ENCODE results near the gene ST6GAL1. TPM values are rescaled to one million over a fixed set of nuclear protein-coding genes. Genes with fewer than 3 reads are reported as not detected.
"Not testable (repeated sequence)": the region's sequence is repeated elsewhere in the genome, so short reads cannot be mapped to it uniquely, and the experiment has no call there.

Gene ST6GAL1
- total and polyA plus RNA-seq, 4 donors, result 28.9 to 44.6 (median 34.6) TPM

DNA sequence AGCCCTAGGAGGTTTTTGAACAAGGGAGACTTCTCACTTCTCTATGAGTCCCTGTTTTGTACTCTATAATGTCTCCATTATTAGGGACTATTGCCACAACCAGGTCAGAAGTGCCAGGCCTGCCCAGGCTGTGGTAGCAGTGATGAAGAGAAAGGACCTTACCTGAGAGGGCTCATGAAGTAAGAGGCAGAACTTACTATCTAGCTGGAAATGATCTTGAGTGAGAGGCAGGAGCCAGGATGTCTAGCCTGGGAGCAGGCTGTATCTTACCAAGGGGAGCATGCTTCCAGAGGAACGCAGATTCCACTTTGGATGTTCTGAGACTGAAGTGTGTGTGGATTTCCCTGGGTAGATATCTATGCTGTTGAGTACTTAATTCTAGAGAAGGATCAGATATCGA lies 115.7 kb downstream of the ST6GAL1 start:
- H3K36me3 ChIP-seq (ENCODE audit: control insufficient read depth, insufficient read depth, low read length), result peaks cover 5% of the 10 kb centered on the region
- H3K4me3 ChIP-seq (ENCODE audit: low read depth, low read length), result no peak overlapping the region
- no peak for DNase-seq (ENCODE audit: low read depth in 4 of 6, low spot score in 6 of 6)
- no peak overlapping the region for H3K27ac ChIP-seq (ENCODE audit: low read depth, low read length)
- no peaks in the 10 kb centered on the region for H3K9me3 ChIP-seq (ENCODE audit: control insufficient read depth, insufficient read depth, low read length)
- no peaks in the 10 kb centered on the region for H3K27me3 ChIP-seq (ENCODE audit: control insufficient read depth, insufficient read depth, low read length)
- WGBS (ENCODE audit: insufficient coverage), result 100% methylated on average over 1 of the region's 2 CpGs
- H3K4me1 ChIP-seq (ENCODE audit: control insufficient read depth, insufficient read depth, low read length), result no peaks in the 10 kb centered on the region

DNA sequence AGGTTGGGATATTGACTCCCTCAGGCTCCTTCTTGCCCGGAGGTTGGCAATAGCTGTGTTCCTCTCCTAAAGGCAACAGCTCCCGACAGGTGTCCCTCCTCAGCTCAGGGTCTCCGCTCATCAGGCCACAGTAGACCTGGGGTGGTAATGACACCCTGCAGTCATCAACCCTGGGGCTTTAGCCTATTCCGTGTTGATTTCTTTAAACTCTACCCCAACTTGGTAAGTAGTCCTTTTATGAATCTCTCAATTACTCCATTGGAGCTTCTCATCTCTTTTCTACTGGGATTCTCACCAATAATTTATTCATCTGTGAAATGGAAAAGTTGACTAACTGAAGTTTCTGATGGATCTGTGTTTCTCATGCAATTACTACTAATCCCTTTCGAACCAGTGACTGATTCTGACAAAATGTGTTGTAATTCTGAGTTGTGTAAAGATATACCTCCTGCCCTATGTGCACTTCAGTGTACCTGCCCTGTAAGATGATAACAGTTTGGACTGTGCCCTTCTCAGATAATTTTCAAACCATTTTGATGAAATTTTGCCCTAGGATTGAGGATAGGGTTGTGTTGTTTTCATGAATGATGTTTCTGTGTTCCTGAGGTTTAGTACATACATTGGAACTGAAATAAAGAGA lies 119.3 kb downstream of the ST6GAL1 start:
- WGBS (ENCODE audit: insufficient coverage), result 97% methylated on average over 3 of the region's 5 CpGs
- Histone ChIP-seq H3K4me3 (ENCODE audit: low read depth, low read length) (no peak overlapping the region), H3K27me3 (ENCODE audit: control insufficient read depth, insufficient read depth, low read length) (no peaks in the 10 kb centered on the region), H3K36me3 (ENCODE audit: control insufficient read depth, insufficient read depth, low read length) (no peaks in the 10 kb centered on the region), H3K4me1 (ENCODE audit: control insufficient read depth, insufficient read depth, low read length) (no peaks in the 10 kb centered on the region), H3K27ac (ENCODE audit: low read depth, low read length) (no peak overlapping the region), H3K9me3 (ENCODE audit: control insufficient read depth, insufficient read depth, low read length) (no peaks in the 10 kb centered on the region)
- no peak for DNase-seq (ENCODE audit: low read depth in 4 of 6, low spot score in 6 of 6)

DNA sequence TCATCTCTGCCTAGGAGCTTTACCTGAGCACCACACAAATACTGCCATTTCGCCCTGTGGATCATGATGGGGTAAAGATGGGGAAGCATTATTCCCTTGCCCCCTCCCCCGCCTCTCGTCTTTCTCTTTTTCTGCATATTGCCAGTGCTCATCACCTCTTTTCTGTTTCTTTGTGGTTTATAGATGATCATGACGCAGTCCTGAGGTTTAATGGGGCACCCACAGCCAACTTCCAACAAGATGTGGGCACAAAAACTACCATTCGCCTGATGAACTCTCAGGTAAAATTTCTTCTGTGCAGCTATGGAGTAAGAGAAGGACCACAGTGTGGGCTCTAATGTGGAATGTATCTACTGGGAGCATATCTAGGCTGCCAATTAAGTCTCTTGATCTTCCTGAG lies 120.7 kb downstream of the ST6GAL1 start:
- Histone ChIP-seq H3K27me3 (ENCODE audit: control insufficient read depth, insufficient read depth, low read length) (no peaks in the 10 kb centered on the region), H3K4me1 (ENCODE audit: control insufficient read depth, insufficient read depth, low read length) (no peaks in the 10 kb centered on the region), H3K36me3 (ENCODE audit: control insufficient read depth, insufficient read depth, low read length) (no peaks in the 10 kb centered on the region), H3K4me3 (ENCODE audit: low read depth, low read length) (no peak overlapping the region), H3K27ac (ENCODE audit: low read depth, low read length) (no peak overlapping the region), H3K9me3 (ENCODE audit: control insufficient read depth, insufficient read depth, low read length) (no peaks in the 10 kb centered on the region)
- WGBS (ENCODE audit: insufficient coverage), result 100% methylated on average over 1 of the region's 5 CpGs
- no peak for DNase-seq (ENCODE audit: low read depth in 4 of 6, low spot score in 6 of 6)

DNA sequence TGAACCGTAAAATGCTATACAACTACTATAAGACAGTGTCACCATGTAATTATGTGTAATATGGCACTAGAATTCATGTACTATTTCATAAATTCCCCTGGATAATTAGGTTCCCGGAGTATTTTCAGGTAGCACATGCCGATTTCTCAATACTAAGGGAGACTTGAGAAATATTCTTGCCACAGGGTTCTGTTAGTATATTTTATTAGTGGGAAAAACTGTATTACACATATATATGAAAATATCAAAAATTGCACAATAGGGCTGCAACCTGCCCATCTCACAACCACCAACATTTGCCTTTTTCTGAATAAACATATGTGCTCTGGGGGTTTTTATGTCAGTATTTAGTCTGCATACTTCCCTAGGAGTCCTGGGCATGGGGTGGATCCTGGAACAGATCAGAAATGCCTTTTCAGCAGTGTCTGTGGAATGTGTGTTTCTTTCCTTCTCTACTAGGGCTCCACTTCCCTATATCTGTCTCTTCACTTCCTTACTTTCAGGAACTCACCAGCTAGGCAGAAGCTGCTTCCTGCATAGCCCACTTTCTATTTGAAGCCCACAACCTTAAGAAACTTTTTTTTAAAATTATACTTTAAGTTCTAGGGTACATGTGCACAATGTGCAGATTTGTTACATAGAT lies 121.5 kb downstream of the ST6GAL1 start:
- no CpG with 5 or more reads among the region's 3 CpGs for WGBS (ENCODE audit: insufficient coverage)
- Histone ChIP-seq H3K9me3 (ENCODE audit: control insufficient read depth, insufficient read depth, low read length) (no peaks in the 10 kb centered on the region), H3K4me3 (ENCODE audit: low read depth, low read length) (no peak overlapping the region), H3K36me3 (ENCODE audit: control insufficient read depth, insufficient read depth, low read length) (no peaks in the 10 kb centered on the region), H3K4me1 (ENCODE audit: control insufficient read depth, insufficient read depth, low read length) (no peaks in the 10 kb centered on the region), H3K27ac (ENCODE audit: low read depth, low read length) (no peak overlapping the region), H3K27me3 (ENCODE audit: control insufficient read depth, insufficient read depth, low read length) (no peaks in the 10 kb centered on the region)
- DNase-seq (ENCODE audit: low read depth in 4 of 6, low spot score in 6 of 6), result no peak

DNA sequence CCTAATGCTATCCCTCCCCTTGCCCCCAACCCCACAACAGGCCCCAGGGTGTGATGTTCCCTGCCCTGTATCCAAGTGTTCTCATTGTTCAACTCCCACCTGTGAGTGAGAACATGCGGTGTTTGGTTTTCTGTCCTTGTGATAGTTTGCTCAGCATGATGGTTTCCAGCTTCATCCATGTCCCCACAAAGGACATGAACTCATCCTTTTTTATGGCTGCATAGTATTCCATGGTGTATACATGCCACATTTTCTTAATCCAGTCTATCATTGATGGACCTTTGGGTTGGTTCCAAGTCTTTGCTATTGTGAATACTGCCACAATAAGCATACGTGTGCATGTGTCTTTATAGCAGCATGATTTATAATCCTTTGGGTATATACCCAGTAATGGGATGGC lies 122.1 kb downstream of the ST6GAL1 start:
- DNase-seq (ENCODE audit: low read depth in 4 of 6, low spot score in 6 of 6); H3K9me3 ChIP-seq (ENCODE audit: control insufficient read depth, insufficient read depth, low read length); H3K36me3 ChIP-seq (ENCODE audit: control insufficient read depth, insufficient read depth, low read length); H3K4me1 ChIP-seq (ENCODE audit: control insufficient read depth, insufficient read depth, low read length); H3K27me3 ChIP-seq (ENCODE audit: control insufficient read depth, insufficient read depth, low read length); H3K4me3 ChIP-seq (ENCODE audit: low read depth, low read length); H3K27ac ChIP-seq (ENCODE audit: low read depth, low read length): not testable (repeated sequence)
- WGBS (ENCODE audit: insufficient coverage), result no CpG with 5 or more reads among the region's 2 CpGs

DNA sequence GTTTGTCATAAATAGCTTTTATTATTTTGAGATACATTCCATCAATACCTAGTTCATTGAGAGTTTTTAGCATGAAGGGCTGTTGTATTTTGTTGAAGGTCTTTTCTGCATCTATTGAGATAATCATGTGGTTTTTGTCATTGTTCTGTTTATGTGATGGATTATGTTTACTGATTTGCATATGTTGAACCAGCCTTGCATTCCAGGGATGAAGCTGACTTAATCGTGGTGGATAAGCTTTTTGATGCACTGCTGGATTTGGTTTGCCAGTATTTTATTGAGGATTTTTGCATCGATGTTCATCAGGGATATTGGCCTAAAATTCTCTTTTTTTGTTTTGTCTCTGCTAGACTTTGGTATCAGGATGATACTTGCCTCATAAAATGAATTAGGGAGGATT lies 124.1 kb downstream of the ST6GAL1 start:
- not testable (repeated sequence) for H3K27me3 ChIP-seq (ENCODE audit: control insufficient read depth, insufficient read depth, low read length); H3K27ac ChIP-seq (ENCODE audit: low read depth, low read length); H3K36me3 ChIP-seq (ENCODE audit: control insufficient read depth, insufficient read depth, low read length); DNase-seq (ENCODE audit: low read depth in 4 of 6, low spot score in 6 of 6); H3K9me3 ChIP-seq (ENCODE audit: control insufficient read depth, insufficient read depth, low read length); H3K4me1 ChIP-seq (ENCODE audit: control insufficient read depth, insufficient read depth, low read length); H3K4me3 ChIP-seq (ENCODE audit: low read depth, low read length)
- WGBS (ENCODE audit: insufficient coverage), result 100% methylated on average over 2 of the region's 2 CpGs

DNA sequence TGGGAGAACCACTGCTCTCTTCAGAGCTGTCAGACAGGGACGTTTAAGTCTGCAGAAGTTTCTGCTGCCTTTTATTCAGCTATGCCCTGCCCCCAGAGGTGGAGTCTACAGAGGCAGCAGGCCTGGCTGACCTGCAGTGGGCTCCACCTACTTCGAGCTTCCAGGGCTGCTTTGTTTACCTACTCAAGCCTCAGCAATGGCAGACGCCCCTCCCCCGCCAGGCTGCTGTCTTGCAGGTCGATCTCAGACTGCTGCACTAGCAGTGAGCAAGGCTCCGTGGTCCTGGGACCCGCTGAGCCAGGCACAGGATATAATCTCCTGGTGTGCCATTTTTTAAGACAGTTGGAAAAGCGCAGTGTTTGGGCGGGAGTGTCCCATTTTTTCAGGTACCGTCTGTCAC lies 127.5 kb downstream of the ST6GAL1 start:
- WGBS (ENCODE audit: insufficient coverage), result 95% methylated on average over 10 of the region's 10 CpGs
- H3K4me1 ChIP-seq (ENCODE audit: control insufficient read depth, insufficient read depth, low read length); H3K4me3 ChIP-seq (ENCODE audit: low read depth, low read length); DNase-seq (ENCODE audit: low read depth in 4 of 6, low spot score in 6 of 6); H3K9me3 ChIP-seq (ENCODE audit: control insufficient read depth, insufficient read depth, low read length); H3K27me3 ChIP-seq (ENCODE audit: control insufficient read depth, insufficient read depth, low read length); H3K36me3 ChIP-seq (ENCODE audit: control insufficient read depth, insufficient read depth, low read length); H3K27ac ChIP-seq (ENCODE audit: low read depth, low read length): not testable (repeated sequence)

DNA sequence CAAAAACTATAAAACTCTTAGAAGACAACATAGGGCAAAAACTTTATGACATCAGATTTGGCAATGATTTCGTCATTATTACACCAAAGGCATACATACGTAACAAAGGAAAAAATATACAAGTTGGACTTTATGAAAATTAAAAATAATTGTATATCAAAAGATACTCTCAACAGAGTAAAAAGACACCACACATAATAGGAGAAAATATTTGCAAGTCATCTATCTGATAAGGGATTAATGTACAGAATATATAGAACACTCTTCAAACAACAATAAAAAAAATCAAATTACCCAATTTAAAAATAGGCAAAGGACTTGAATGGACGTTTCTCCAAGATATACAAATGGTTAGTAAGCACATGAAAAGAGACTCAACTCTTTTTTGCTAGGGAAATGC lies 131.4 kb downstream of the ST6GAL1 start:
- WGBS (ENCODE audit: insufficient coverage), result no CpG with 5 or more reads among the region's 3 CpGs
- Histone ChIP-seq H3K9me3 (ENCODE audit: control insufficient read depth, insufficient read depth, low read length) (no peaks in the 10 kb centered on the region), H3K36me3 (ENCODE audit: control insufficient read depth, insufficient read depth, low read length) (peaks cover 3% of the 10 kb centered on the region), H3K27me3 (ENCODE audit: control insufficient read depth, insufficient read depth, low read length) (no peaks in the 10 kb centered on the region), H3K27ac (ENCODE audit: low read depth, low read length) (no peak overlapping the region), H3K4me1 (ENCODE audit: control insufficient read depth, insufficient read depth, low read length) (no peaks in the 10 kb centered on the region), H3K4me3 (ENCODE audit: low read depth, low read length) (no peak overlapping the region)
- no peak for DNase-seq (ENCODE audit: low read depth in 4 of 6, low spot score in 6 of 6)

DNA sequence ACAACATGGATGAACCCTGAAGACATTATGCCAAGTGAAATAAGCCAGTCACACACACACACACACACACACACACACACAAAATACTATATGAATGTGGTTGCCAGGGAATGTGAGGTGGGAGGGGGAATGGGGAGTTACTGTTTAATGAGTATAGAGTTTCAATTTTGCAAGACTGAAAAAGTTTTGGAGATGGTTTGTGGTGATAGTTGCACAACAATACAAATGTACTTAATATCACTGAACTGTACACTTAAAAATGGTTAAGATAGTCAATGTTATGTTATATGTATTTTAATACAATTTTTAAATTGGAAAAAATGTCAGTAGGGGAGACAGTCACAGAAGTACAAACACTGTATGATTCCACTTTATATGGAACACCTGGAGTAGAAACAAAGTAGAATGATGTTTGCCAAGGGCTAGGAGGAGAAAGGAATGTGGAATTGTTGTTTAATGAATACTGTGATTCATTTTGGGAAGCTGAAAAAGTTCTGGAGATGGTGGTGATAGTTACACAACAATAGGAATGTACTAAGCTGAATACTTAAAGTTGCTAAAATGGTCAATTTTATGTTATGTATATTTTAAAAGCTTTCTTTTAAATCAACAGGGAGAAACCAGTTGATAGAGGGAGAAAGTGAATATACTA lies 132.3 kb downstream of the ST6GAL1 start:
- H3K36me3 ChIP-seq (ENCODE audit: control insufficient read depth, insufficient read depth, low read length), result peaks cover 3% of the 10 kb centered on the region
- H3K27me3 ChIP-seq (ENCODE audit: control insufficient read depth, insufficient read depth, low read length), result no peaks in the 10 kb centered on the region
- H3K27ac ChIP-seq (ENCODE audit: low read depth, low read length), result no peak overlapping the region
- no peak overlapping the region for H3K4me3 ChIP-seq (ENCODE audit: low read depth, low read length)
- H3K4me1 ChIP-seq (ENCODE audit: control insufficient read depth, insufficient read depth, low read length), result no peaks in the 10 kb centered on the region
- DNase-seq (ENCODE audit: low read depth in 4 of 6, low spot score in 6 of 6), result no peak
- no peaks in the 10 kb centered on the region for H3K9me3 ChIP-seq (ENCODE audit: control insufficient read depth, insufficient read depth, low read length)

All from spinal cord (tissue), 10 donors.